WTC11 (cell line): ENCODE data around the gene DOCK1. TPM values are rescaled to one million over a fixed set of nuclear protein-coding genes. Genes with fewer than 3 reads are reported as not detected.

Source experiments
- ATAC-seq: fragments of 200-7000 bp; cut with Tn5 transposase; 2 replicates; pipeline ENCODE4 v1.10.0; 2021; ENCODE audit warnings: mild to moderate bottlenecking, moderate library complexity
- CTCF ChIA-PET: fragments of 300-600 bp; sonication (Branson Sonifier 250); formaldehyde crosslinking; loops from one replicate; lab custom pipeline; 2021; ENCODE audit warnings: antibody characterized with exemption; lab: Charles Lee
- POLR2A ChIA-PET: fragments of 350-600 bp; sonication (Branson Sonifier 250); formaldehyde crosslinking; loops from one replicate; lab custom pipeline; 2021; ENCODE audit warnings: antibody characterized with exemption; lab: Charles Lee
- DNase-seq: peaks from one replicate; pipeline ENCODE4 v3.0.0; 2021; ENCODE audit warnings: low spot score
- H3K27ac Mint-ChIP-seq: 2 replicates; pipeline ENCODE4 v1.8.0; 2021; ENCODE audit warnings: mixed read lengths
- H3K27me3 Mint-ChIP-seq: 2 replicates; pipeline ENCODE4 v1.8.0; 2021; ENCODE audit warnings: low read depth, mild to moderate bottlenecking, moderate library complexity, mixed read lengths
- H3K36me3 Mint-ChIP-seq: 2 replicates; pipeline ENCODE4 v1.8.0; 2021; ENCODE audit warnings: mixed read lengths
- H3K4me1 Mint-ChIP-seq: 2 replicates; pipeline ENCODE4 v1.8.0; 2022; ENCODE audit warnings: mixed read lengths
- H3K4me3 Mint-ChIP-seq: 2 replicates; pipeline ENCODE4 v1.8.0; 2021; ENCODE audit warnings: mild to moderate bottlenecking, moderate library complexity, mixed read lengths
- H3K9me3 Mint-ChIP-seq: 2 replicates; pipeline ENCODE4 v1.8.0; 2021; ENCODE audit warnings: mixed read lengths
- ARID4B ChIP-seq: sonication (generic); formaldehyde crosslinking; IDR thresholded peaks from 2 replicates; pipeline ENCODE4 v1.8.0; 2023; ENCODE audit warnings: missing genetic modification reagents, mild to moderate bottlenecking, borderline replicate concordance
- ATF1 ChIP-seq: sonication (generic); formaldehyde crosslinking; IDR thresholded peaks from 2 replicates; pipeline ENCODE4 v1.8.1; 2023; ENCODE audit warnings: mild to moderate bottlenecking, moderate library complexity, missing genetic modification reagents
- ATF6 ChIP-seq: sonication (generic); formaldehyde crosslinking; IDR thresholded peaks from 2 replicates; pipeline ENCODE4 v1.8.1; 2023; ENCODE audit warnings: mild to moderate bottlenecking, missing genetic modification reagents
- E2F5 ChIP-seq: sonication (generic); formaldehyde crosslinking; IDR thresholded peaks from 2 replicates; pipeline ENCODE4 v1.8.1; 2022; ENCODE audit warnings: mild to moderate bottlenecking, moderate library complexity, missing genetic modification reagents
- EMX1 ChIP-seq: fragments of 250-450 bp; sonication (Bioruptor Pico); IDR thresholded peaks from 2 replicates; pipeline ENCODE4 v1.8.0; 2021; ENCODE audit warnings: mild to moderate bottlenecking
- FOXK1 ChIP-seq: sonication (generic); formaldehyde crosslinking; IDR thresholded peaks from 2 replicates; pipeline ENCODE4 v1.8.0; 2022; ENCODE audit warnings: mild to moderate bottlenecking, moderate library complexity, missing genetic modification reagents
- GTF2I ChIP-seq: fragments of 250-450 bp; sonication (Bioruptor Pico); conservative IDR thresholded peaks from 2 replicates; pipeline ENCODE4 v1.4.0; 2021; ENCODE audit warnings: mild to moderate bottlenecking
- IRF1 ChIP-seq: sonication (generic); formaldehyde crosslinking; IDR thresholded peaks from 2 replicates; pipeline ENCODE4 v1.8.0; 2023; ENCODE audit warnings: missing genetic modification reagents
- STAT6 ChIP-seq: sonication (generic); formaldehyde crosslinking; conservative IDR thresholded peaks from 2 replicates; pipeline ENCODE4 v1.8.1; 2023; ENCODE audit warnings: mild to moderate bottlenecking, low read depth, missing genetic modification reagents, moderate library complexity
- TP53 ChIP-seq: sonication (generic); formaldehyde crosslinking; IDR thresholded peaks from 2 replicates; pipeline ENCODE4 v1.8.1; 2023; ENCODE audit warnings: mild to moderate bottlenecking, missing genetic modification reagents
- ZNF425 ChIP-seq: fragments of 250-450 bp; sonication (Bioruptor Pico); conservative IDR thresholded peaks from 2 replicates; pipeline ENCODE4 v1.9.0; 2021; ENCODE audit warnings: mild to moderate bottlenecking
- total RNA-seq: library from RNA; stranded (reverse); gene quantifications from 3 replicates; pipeline ENCODE4 v1.2.3, GENCODE V29; 2021

The DOCK1 gene
- total RNA-seq, 1 experiment from 2014 or later: 52.1 TPM

- TF ChIP-seq ARID4B (CRISPR knock-in tag): no peak
- no peak for TF ChIP-seq ATF1 (CRISPR knock-in tag)
- no peak for TF ChIP-seq ATF6 (CRISPR knock-in tag)
These were observed 214.7 kb downstream of the DOCK1 start (continued) for GRCh38 chr10:127119936-127120335.

GRCh38 chr10:127122831-127123230 lies 217.6 kb downstream of the DOCK1 start:
- Mint-ChIP-seq H3K4me3 (no peak overlapping the region), H3K27ac (no peak overlapping the region), H3K36me3 (peaks cover 20% of the 10 kb centered on the region), H3K4me1 (no peaks in the 10 kb centered on the region)
- ChIA-PET CTCF (no interaction called here), POLR2A (no interaction called here)
- ATAC-seq: no peak
- TF ChIP-seq IRF1 (CRISPR knock-in tag) (no peak), ZNF425 (no peak), EMX1 (CRISPR knock-in tag) (no peak), TP53 (CRISPR knock-in tag) (no peak), E2F5 (CRISPR knock-in tag) (no peak), GTF2I (CRISPR knock-in tag) (no peak), FOXK1 (CRISPR knock-in tag) (no peak), STAT6 (CRISPR knock-in tag) (no peak)
- TF ChIP-seq, all 79 proteins: peak for 0
- Mint-ChIP-seq H3K27me3 (no peaks in the 10 kb centered on the region), H3K9me3 (no peaks in the 10 kb centered on the region)
- no peak for DNase-seq
